Hindlimb muscle (tissue), 1 donor: Measurements from ENCODE around the gene RANBP17. TPM values are rescaled to one million over a fixed set of nuclear protein-coding genes. Genes with fewer than 3 reads are reported as not detected.
"Not testable (repeated sequence)": the region's sequence is repeated elsewhere in the genome, so short reads cannot be mapped to it uniquely, and the experiment has no call there.

Source experiments
- DNase-seq: peaks from one replicate; pipeline ENCODE4 v3.0.0-alpha.2; 2013
- polyA plus RNA-seq: library from polyadenylated mRNA; unstranded; fragments of 120-200 nt; gene quantifications from one replicate; pipeline ENCODE4 v1.2.1, GENCODE V29; 2013; ENCODE audit not compliant: insufficient read length

RANBP17 gene
- polyA plus RNA-seq, result 8.2 TPM

DNA sequence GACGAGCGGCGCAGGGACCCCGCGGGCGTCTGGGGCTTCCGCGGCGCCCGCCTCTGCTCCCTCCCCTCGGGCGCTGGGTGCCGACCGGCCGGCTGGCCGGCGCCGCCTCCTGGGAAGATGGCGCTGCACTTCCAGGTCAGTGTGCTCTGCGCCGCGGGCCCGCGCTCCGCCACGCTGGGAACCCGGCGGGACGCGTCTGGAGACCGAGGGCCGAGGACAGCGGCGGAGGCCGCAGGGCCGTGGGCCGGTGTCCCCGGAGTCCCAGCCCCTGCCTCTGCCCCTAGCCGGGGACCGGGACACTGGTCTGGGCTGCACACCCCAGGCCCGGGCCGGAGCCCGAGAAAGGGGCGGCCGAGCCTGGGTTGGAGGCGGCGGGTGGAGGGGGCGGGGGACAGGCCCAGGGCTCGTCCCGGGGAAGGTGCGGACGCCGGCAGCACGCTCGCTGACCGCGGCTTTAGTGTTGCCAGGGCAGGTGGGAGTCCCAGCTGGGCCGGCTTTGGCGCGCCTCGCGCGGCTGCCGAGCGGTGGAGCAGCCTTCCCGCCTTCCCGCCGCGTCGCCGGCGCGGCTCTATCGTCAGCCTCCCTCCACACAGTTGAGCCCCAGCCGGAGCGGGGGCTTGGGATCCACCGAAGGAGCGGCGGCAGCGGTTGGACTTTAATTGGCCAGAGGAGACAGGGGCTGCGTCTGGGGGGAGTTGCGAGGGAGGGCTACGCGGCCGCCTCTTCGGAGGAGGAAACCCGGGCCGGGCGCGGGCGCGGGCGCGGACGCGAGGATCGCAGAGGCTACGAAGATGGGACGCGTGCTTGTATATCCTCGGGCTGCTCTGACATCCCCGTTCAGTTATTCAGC, at the start of gene RANBP17:
Gene RANBP17, plus strand, starts transcription at position 102 of the 850 bp plus-strand sequence.
- peak; percentile 66 for DNase-seq

GRCh38 chr5:170813231-170813630, 48.6 kb upstream of the RANBP17 start:
- no peak for DNase-seq

- no peak for DNase-seq
Observed at GRCh38 chr5:170817195-170817594, 44.6 kb upstream of the RANBP17 start.

DNA sequence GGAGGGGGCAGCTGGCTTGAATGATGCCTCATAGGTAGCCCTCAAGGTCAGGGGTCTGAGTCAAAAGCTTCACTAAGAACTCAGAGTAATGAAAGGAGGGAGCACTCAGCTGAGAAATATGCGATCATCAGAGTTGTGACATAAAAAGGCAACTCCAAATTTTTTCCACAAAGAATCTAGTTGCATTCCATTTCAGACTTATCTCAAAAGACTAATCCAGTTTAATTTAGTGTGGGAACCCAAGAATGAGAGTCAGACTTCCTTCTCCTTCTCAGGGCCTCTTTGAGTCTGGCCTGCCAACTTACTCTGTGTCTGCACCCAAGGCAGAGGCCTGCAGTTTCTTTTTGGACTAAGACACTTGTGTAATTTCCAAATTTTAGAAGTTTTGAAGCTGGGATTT, 43.6 kb upstream of the RANBP17 start:
- no peak for DNase-seq

DNA sequence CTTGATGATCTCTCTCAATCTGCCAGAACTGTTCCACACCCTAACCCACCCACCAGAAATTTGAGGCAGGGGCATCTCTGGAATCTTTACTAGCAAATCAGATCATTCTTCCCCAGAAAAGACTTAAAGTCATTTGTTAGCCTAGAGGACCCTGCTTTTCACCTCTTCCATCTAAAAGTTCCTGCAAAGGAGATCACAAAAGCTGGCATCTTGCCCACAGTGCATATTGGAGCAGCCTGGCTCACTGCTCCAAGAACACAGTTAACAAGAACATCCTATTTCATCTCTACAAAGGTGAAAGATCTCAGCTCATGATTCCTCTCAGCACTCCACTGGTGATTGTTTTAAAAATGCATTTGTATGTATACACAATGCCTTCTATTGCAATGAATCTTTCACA, 42.0 kb upstream of the RANBP17 start:
- no peak for DNase-seq

- no peak for DNase-seq
Observed at GRCh38 chr5:170821257-170821800, 40.5 kb upstream of the RANBP17 start.

GRCh38 chr5:170826117-170826516, 35.7 kb upstream of the RANBP17 start:
- no peak for DNase-seq

DNA sequence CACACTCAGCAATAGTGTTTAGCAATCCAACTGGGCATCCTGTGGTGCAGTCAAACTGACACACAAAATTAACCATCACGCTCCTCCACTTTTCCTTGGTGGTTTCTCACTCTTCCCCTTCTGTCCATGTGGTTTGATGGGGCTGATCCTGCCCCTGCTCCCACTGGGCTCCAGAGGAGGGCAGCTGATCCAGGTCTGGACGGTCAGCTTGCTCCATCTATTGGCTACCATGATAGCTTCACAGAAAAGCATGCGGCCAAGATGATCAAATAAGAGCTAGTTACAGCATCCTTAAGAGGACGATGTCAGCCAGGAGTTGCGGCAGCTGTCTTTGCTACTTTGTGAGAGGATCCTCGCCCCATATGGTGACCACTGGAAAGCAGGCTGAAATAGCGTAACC, 29.6 kb upstream of the RANBP17 start:
- no peak for DNase-seq

DNA sequence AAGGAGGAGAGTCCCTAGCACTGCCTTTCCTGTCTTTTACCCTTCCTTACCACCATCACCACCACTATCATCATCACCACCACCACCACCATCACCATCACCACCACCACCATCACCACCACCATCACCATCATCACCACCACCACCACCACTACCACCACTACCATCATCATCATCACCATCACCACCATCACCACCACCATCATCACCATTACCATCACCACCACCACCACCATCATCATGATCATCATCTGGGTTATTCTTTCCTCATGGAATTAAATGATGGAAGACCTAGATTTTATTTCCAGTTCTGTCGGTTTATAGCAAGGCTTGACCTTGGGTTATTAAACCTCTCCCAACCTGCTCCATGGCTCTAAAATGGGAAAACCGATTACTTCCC, 27.8 kb upstream of the RANBP17 start:
- DNase-seq, result not testable (repeated sequence)

GRCh38 chr5:170836226-170836625, 25.6 kb upstream of the RANBP17 start:
- DNase-seq, result no peak

DNA sequence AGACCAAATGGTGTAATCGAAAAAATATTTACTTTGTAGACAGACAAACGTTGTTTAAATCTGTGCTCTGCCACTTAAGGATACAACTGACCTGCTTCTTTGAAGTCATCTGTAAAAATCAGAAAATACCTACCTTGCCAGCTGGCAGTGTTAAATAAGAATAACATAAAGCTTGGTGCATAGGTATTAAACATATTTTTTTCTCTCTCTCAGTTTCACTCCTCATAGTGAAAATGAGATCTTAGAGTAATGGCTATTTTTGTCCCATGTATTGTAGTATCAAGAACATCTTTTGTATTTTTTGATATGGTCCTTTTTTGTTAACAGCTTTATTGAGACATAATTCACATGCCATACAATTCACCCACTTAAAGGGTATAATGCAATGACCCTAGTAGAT, 17.9 kb upstream of the RANBP17 start:
- DNase-seq, result no peak

GRCh38 chr5:170844651-170845050, 17.2 kb upstream of the RANBP17 start:
- DNase-seq, result no peak

GRCh38 chr5:170846416-170846815, 15.4 kb upstream of the RANBP17 start:
- DNase-seq, result no peak

GRCh38 chr5:170846846-170847245, 15.0 kb upstream of the RANBP17 start:
- DNase-seq, result no peak

DNA sequence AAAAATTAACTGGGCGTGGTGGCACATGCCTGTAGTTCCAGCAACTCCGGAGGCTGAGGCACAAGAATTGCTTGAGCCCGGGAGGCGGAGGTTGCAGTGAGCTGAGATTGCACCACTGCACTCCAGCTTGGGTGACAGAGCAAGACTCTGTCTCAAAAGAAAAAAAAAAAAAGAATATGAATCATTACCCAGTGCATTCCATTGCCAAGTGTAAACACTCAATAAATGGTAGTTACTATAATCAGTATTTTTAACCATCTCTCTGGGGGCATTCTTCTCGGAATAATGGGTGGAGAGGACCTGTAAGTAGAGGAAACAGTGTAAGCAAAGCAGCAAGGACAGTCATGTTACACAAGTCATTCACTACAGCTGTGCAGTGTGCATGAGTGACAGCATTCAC, 13.8 kb upstream of the RANBP17 start:
- DNase-seq, result no peak

- no peak for DNase-seq
Observed at GRCh38 chr5:170849374-170849773, 12.4 kb upstream of the RANBP17 start.

GRCh38 chr5:170854566-170854965, 7.3 kb upstream of the RANBP17 start:
- no peak for DNase-seq

GRCh38 chr5:170857066-170857465, 4.8 kb upstream of the RANBP17 start:
- no peak for DNase-seq

- DNase-seq, result no peak
Observed at GRCh38 chr5:170860415-170860814, 1.4 kb upstream of the RANBP17 start.

GRCh38 chr5:170860818-170861666, 776 bp upstream of the RANBP17 start:
- no peak for DNase-seq

- DNase-seq, result no peak
Observed at GRCh38 chr5:170861667-170861916, 226 bp upstream of the RANBP17 start.

- no peak for DNase-seq
Observed at GRCh38 chr5:170863646-170864045, 1.8 kb downstream of the RANBP17 start.

DNA sequence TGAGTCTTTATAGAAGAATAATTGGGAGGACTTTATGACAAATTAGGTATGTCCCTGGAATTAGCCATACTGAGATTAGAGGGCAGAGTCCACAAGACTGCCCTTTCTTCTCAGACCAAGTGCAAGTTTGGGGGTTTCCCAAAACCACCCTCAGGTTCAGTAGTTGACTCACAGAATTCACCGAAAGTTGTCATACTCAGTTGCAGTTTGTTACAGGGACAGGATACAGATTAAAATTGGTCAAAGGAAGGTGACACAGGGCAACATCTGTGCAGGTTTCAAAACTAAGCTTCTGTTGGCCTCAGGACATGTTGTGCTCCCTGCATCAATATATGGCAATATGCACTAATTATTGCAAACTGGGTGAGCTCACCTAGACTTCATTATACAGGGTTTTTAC, 3.8 kb downstream of the RANBP17 start:
- no peak for DNase-seq

DNA sequence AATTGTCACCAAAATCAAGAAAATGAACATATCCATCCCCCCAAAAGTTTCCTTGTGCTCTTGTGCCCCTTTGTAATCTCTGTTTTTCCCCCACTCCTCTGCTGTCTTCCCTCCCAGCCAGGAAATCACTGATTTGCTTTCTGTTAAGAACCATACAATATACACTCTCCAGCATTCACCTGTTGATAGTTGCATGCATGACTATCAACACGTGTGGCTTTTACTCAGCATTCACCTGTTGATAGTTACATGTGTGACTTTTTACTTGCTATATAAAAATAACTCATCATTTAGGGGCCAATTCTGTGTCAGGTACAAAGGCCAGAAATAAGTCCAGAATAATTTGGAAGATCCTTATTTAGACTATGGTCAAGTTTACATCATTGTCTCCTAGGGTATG, 6.0 kb downstream of the RANBP17 start:
- no peak for DNase-seq
